Measurements from ENCODE around the gene ARMC9. TPM values are rescaled to one million over a fixed set of nuclear protein-coding genes. Genes with fewer than 3 reads are reported as not detected.

Gene ARMC9
- total RNA-seq, 1 donor from 2014 or later, result 35.2 TPM

- Mint-ChIP-seq H3K36me3 (peaks cover 17% of the 10 kb centered on the region), H3K9me3 (no peaks in the 10 kb centered on the region), H3K4me1 (ENCODE audit: unreplicated experiment) (peaks cover 12% of the 10 kb centered on the region), H3K4me3 (peak overlapping the region; percentile 77), H3K27ac (peak overlapping the region; percentile 61), H3K27me3 (no peaks in the 10 kb centered on the region)
- TF ChIP-seq CTCF (conservative IDR thresholded peaks at IDR 0.05), result no peak
- DNase-seq (ENCODE audit: extremely low spot score, unreplicated experiment), result no peak
Measured at GRCh38 chr2:231201475-231201814, 3.0 kb downstream of the ARMC9 start.

GRCh38 chr2:231203087-231203486, 4.7 kb downstream of the ARMC9 start:
- TF ChIP-seq CTCF (conservative IDR thresholded peaks at IDR 0.05), result no peak
- DNase-seq (ENCODE audit: extremely low spot score, unreplicated experiment), result no peak
- no peaks in the 10 kb centered on the region for H3K27me3 Mint-ChIP-seq
- H3K4me1 Mint-ChIP-seq (ENCODE audit: unreplicated experiment), result peaks cover 12% of the 10 kb centered on the region
- H3K27ac Mint-ChIP-seq, result no peak overlapping the region
- H3K4me3 Mint-ChIP-seq, result no peak overlapping the region
- peaks cover 17% of the 10 kb centered on the region for H3K36me3 Mint-ChIP-seq
- no peaks in the 10 kb centered on the region for H3K9me3 Mint-ChIP-seq

- no peaks in the 10 kb centered on the region for H3K27me3 Mint-ChIP-seq
- no peak for TF ChIP-seq CTCF (conservative IDR thresholded peaks at IDR 0.05)
- DNase-seq (ENCODE audit: extremely low spot score, unreplicated experiment), result no peak
- no peak overlapping the region for H3K27ac Mint-ChIP-seq
- H3K4me1 Mint-ChIP-seq (ENCODE audit: unreplicated experiment), result peaks cover 12% of the 10 kb centered on the region
- H3K36me3 Mint-ChIP-seq, result peaks cover 20% of the 10 kb centered on the region
- H3K9me3 Mint-ChIP-seq, result no peaks in the 10 kb centered on the region
- no peak overlapping the region for H3K4me3 Mint-ChIP-seq
Measured at GRCh38 chr2:231204146-231204545, 5.7 kb downstream of the ARMC9 start.

- DNase-seq (ENCODE audit: extremely low spot score, unreplicated experiment), result no peak
- no peak for TF ChIP-seq CTCF (conservative IDR thresholded peaks at IDR 0.05)
- Mint-ChIP-seq H3K27me3 (no peaks in the 10 kb centered on the region), H3K4me3 (no peak overlapping the region), H3K9me3 (no peaks in the 10 kb centered on the region), H3K27ac (no peak overlapping the region), H3K4me1 (ENCODE audit: unreplicated experiment) (peaks cover 12% of the 10 kb centered on the region), H3K36me3 (peaks cover 20% of the 10 kb centered on the region)
Measured at GRCh38 chr2:231204581-231204980, 6.2 kb downstream of the ARMC9 start.

GRCh38 chr2:231207734-231208133, 9.3 kb downstream of the ARMC9 start:
- TF ChIP-seq CTCF (conservative IDR thresholded peaks at IDR 0.05), result no peak
- Mint-ChIP-seq H3K9me3 (no peaks in the 10 kb centered on the region), H3K4me1 (ENCODE audit: unreplicated experiment) (no peaks in the 10 kb centered on the region), H3K27ac (no peak overlapping the region), H3K27me3 (no peaks in the 10 kb centered on the region), H3K36me3 (peaks cover 16% of the 10 kb centered on the region), H3K4me3 (no peak overlapping the region)
- DNase-seq (ENCODE audit: extremely low spot score, unreplicated experiment), result no peak

GRCh38 chr2:231210782-231211181, 12.4 kb downstream of the ARMC9 start:
- Mint-ChIP-seq H3K36me3 (peaks cover 7% of the 10 kb centered on the region), H3K4me3 (no peak overlapping the region), H3K4me1 (ENCODE audit: unreplicated experiment) (no peaks in the 10 kb centered on the region), H3K27me3 (no peaks in the 10 kb centered on the region), H3K9me3 (no peaks in the 10 kb centered on the region), H3K27ac (no peak overlapping the region)
- DNase-seq (ENCODE audit: extremely low spot score, unreplicated experiment), result no peak
- TF ChIP-seq CTCF (conservative IDR thresholded peaks at IDR 0.05), result no peak
